Fibroblast of lung (primary cell): ENCODE data around the gene CD300LB.

Source experiments
- CTCF ChIP-seq, 2 donors: IDR thresholded peaks in 1 of 2; conservative IDR thresholded peaks in 1 of 2; 1 replicate in 1 of 2; 2 replicates in 1 of 2; pipeline ENCODE4 v1.5.1; 2011 to 2012; ENCODE audit warnings: low read length in 2 of 2, control low read depth in 1 of 2, inconsistent platforms in 1 of 2, low read depth in 1 of 2, mild to moderate bottlenecking in 1 of 2
- EZH2 ChIP-seq: IDR thresholded peaks from 2 replicates; pipeline ENCODE4 v1.5.1; 2012; ENCODE audit warnings: low read length, control low read depth, mild to moderate bottlenecking; ENCODE audit errors: missing control alignments

DNA sequence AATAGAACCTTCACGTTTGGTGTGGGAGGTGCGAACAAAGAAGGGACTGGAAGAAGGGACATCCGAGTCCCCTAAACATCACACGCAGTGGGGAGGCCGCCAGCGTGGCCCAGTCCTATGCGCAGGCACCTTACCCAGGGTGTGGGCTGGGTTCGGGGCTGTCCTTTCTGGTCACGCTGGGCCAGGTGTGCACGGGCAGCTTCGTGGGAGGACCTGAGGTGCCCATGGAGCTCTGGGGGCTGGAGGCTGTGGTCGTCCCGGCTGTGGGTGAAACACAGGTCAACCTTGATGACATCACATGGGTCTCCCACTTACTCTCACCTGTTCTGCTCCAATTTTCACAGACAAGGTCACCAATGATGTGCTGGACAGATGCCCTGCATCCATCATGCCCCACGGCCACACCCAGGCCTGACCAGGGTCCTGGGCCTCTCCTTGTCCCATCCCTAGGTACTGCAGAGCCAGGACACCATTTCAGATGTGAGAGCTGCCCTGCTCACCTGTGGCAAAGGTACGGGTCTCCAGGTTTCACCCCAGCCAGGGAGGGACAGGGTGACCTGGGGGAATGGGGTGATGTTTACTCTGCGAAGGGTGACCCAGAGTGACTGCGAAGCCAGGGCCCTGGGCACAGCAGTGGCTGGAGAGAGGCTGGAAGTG, 11.6 kb upstream of the CD300LB start:
- no peak for TF ChIP-seq CTCF (conservative IDR thresholded peaks at IDR 0.05 in 1 of 2, IDR thresholded peaks at IDR 0.05 in 1 of 2; ENCODE audit: low read depth in 1 of 2, low read length in 2 of 2)
- no peak for TF ChIP-seq EZH2
